Measurements from ENCODE around the gene FIZ1.
A peak's percentile ranks its signal among the peaks of the same experiment; 100 is the strongest.

Gene FIZ1

DNA sequence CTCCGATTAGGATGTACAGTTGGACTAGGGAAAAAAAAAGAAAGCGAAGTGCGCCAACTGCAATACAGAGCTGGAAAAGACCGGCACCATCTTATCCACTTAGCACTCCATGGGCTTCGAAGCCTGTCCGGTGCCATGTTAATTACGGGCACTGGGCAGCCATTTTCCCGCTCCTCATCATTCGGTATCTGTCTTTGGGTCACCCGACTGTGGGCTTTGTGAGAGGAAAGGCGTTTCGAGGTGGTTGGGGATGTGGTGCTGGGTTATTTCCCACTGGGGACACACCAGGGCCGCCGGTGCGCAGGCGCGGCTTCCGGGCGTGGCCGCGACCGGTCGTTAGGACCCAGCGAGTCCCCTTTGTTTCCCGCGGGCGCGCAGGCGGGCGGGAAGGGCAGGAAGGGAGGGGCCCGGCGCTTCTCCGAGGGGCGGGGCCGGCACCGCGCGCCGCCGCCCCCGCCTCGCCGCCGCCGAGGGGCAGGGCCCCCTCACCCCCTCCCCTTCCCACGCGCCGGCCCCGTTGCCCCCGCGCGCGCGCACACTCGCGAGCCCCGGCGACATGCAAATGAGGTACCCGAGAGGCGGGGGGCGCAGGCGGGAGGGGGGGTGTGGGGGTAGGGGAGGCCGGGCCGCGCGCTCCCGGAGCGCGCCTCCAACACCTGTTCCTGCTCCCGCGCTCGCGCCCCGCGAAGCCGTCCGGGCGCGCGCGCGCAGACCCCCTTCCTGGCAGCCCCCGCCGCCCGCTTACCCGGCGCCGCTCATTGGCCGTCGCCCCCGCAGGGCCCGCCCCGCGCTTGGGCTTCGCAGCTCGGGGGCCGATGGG is 735 bp upstream of the FIZ1 start, which contains the start of gene ZNF524:
TSS of gene ZNF524 (plus strand) at position 447 of the 820 bp plus-strand sequence. CDS start 1,825 bp downstream, outside the sequence.
- peak; percentile 87 for DNase-seq (ENCODE audit: extremely low spot score)
- ChIA-PET POLR2A (interaction anchor here (0.6 to 1.0 kb wide), 4 partner anchors 20 to 1411 kb away, joined by 3 read pairs; partner anchors contain the start of genes MBOAT7 and U2AF2), CTCF (interaction anchor here (1.2 to 2.4 kb wide), 4 partner anchors 15 to 96 kb away, joined by 3 to 9 read pairs (median 6); no protein-coding TSS in a partner anchor)
- no peak for TF ChIP-seq CTCF (IDR thresholded peaks at IDR 0.05; ENCODE audit: control extremely low read depth, extremely low read depth, low read depth, missing control alignments)

DNA sequence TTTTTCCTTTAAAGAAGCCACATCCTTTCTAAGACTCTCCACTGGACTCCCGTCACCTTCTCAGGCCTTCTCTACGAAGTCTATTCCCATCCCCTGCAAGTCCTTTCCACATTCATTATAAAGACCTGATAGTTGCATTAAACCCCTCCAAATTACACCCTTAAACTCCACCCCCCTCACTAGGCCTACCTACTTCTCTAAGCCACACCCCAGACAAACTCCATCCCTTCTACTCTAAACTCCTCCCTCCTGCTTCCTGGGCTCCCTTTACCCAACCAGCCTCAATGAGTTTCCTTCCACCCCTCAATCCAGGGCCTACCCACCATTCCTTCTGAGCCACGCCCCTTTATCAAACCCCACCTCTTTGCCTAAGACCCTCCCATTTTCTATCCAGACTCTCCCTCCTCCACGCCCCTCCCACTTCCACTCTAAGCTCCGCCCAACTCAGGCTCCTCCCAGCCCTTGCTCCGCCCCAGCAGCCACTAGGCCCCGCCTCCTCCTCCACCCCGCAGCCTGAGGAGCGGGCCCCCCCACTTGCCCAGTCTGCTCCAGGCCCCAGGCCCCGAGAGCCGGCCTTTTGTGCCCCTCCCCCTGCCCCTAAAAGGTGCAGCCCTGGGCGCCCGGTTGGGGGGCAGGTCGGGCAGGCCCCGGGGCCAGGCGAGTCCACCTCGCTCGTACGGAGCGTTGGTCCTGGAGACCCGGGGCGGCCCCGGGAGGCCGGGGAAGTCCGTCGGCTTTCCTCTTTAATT is 424 bp downstream of the FIZ1 start:
- TF ChIP-seq CTCF (IDR thresholded peaks at IDR 0.05; ENCODE audit: control extremely low read depth, extremely low read depth, low read depth, missing control alignments): no peak
- ChIA-PET POLR2A (interaction anchor here (0.6 to 1.0 kb wide), 5 partner anchors 15 to 109 kb away, joined by 3 to 4 read pairs (median 3); partner anchors contain the start of gene U2AF2), CTCF (interaction anchor here (0.6 to 2.4 kb wide), 7 partner anchors 12 to 95 kb away, joined by 3 to 9 read pairs (median 3); partner anchors contain the start of gene ZNF784)
- peak; percentile 88 for DNase-seq (ENCODE audit: extremely low spot score)

- ChIA-PET POLR2A (no interaction called here), CTCF (interaction anchor here (1.3 to 2.1 kb wide), 3 partner anchors 11 to 56 kb away, joined by 3 to 6 read pairs (median 6); no protein-coding TSS in a partner anchor)
- TF ChIP-seq CTCF (IDR thresholded peaks at IDR 0.05; ENCODE audit: control extremely low read depth, extremely low read depth, low read depth, missing control alignments): no peak
- no peak for DNase-seq (ENCODE audit: extremely low spot score)
These were observed 1.3 kb downstream of the FIZ1 start for GRCh38 chr19:55598034-55598433.

GRCh38 chr19:55597501-55597921 is 1.8 kb downstream of the FIZ1 start:
- CTCF ChIA-PET: interaction anchor here (1.3 kb wide), 1 partner anchor 16 kb away, joined by 3 read pairs; no protein-coding TSS in a partner anchor
- POLR2A ChIA-PET: no interaction called here
- DNase-seq (ENCODE audit: extremely low spot score): no peak
- TF ChIP-seq CTCF (IDR thresholded peaks at IDR 0.05; ENCODE audit: control extremely low read depth, extremely low read depth, low read depth, missing control alignments): no peak

DNA sequence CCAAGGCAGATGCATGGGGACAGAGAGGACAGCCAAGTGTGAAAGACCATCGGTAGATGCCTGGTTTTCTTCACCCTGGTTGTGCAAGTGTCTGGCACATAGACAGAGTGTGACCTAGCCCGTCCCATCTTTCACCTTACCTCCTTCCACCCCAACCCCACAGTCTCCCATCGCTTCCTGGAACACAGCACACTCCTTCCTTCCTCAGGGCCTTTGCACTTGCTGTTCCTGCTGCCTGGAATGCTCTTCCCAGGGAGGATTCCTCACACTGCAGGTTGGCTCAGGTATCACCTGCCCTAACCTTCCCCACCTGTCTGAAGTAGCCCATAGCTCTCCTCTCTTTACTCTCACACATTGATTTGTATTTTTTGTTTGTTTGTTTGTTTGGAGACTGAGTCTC is 3.0 kb downstream of the FIZ1 start:
- ChIA-PET CTCF (interaction anchor here (1.4 to 2.0 kb wide), 2 partner anchors 10 to 36 kb away, joined by 6 to 9 read pairs; partner anchors contain the start of gene ZNF865), POLR2A (no interaction called here)
- TF ChIP-seq CTCF (IDR thresholded peaks at IDR 0.05; ENCODE audit: control extremely low read depth, extremely low read depth, low read depth, missing control alignments): no peak
- no peak for DNase-seq (ENCODE audit: extremely low spot score)

GRCh38 chr19:55594996-55595545 is 4.2 kb downstream of the FIZ1 start:
- DNase-seq (ENCODE audit: extremely low spot score): no peak
- ChIA-PET CTCF (interaction anchor here (1.4 to 2.0 kb wide), 2 partner anchors 11 to 37 kb away, joined by 6 to 9 read pairs; partner anchors contain the start of gene ZNF865), POLR2A (no interaction called here)

More at GRCh38 chr19:55594996-55595545, 4.2 kb downstream of the FIZ1 start:
- TF ChIP-seq CTCF (IDR thresholded peaks at IDR 0.05; ENCODE audit: control extremely low read depth, extremely low read depth, low read depth, missing control alignments): no peak

All from GM10248 (cell line).